Stimulated activated CD4-positive, alpha-beta T cell treated with anti-CD3 and anti-CD28 coated beads, Interleukin-2, amount 100 ng/mL, for 48 hours (primary cell): ENCODE results near the gene VSIG10.
A peak's percentile ranks its signal among the peaks of the same experiment; 100 is the strongest.
"Not testable (repeated sequence)": the region's sequence is repeated elsewhere in the genome, so short reads cannot be mapped to it uniquely, and the experiment has no call there.

ENCODE experiments used
- DNase-seq, 2 donors: peaks; one replicate each; pipeline ENCODE4 v3.0.0-alpha.2; 2020

The VSIG10 gene

DNA sequence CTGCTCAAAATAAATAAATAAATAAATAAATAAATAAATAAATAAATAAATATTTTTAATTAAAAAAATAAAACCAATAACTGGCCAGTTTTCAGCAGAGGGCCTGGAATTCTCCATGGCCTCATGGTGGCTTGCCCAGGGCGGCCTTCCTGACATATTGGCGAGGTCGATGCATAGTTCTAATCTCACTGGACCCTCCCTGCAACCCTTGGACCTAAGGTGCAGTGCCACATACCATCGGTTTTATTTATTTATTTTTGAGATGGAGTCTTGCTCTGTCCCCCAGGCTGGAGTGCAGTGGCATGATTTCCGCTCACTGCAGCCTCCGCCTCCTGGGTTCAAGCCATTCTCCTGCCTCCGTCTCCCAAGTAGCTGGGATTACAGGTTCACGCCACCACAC is 3.9 kb upstream of the VSIG10 start:
- DNase-seq, result no peak

DNA sequence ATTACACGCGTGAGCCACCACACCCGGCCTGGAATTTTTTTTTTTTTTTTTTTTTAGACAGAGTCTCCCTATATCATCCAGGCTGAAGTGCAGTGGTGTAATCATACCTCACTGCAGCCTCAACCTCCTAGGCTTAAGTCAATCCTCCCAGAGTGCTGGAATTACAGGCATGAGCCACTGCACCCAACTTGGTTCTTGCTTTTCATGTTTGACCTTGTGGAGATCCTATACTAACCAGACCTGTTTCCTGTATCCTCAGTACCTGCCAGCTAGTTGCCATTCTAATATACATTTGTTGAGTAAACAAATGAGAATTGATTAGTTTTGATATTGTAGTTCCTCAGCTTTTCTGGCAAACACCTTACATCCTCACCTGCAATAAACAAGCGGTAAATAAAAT is 3.2 kb upstream of the VSIG10 start:
- DNase-seq, result no peak

DNA sequence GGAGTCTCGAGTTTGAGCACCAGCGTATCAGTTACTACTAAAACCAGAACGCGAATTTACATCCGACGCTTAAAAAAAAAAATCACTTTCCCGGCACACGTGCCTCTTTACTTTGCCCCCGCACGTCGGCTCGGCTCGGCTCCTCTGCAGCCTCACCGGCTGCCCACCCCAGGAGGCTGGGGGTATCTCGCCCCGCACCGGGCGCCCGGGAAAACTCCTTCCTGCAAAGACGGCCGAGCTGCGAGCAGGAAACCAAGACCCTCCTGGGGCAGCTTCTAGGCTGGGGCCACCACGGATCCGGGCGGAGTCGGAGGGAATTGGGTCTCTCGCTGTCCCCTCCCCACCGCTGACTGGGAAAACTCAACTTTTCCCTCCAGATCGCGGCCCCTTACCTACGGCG is 610 bp downstream of the VSIG10 start:
- DNase-seq, result peak in 1 of 2 donors; percentile 3

DNA sequence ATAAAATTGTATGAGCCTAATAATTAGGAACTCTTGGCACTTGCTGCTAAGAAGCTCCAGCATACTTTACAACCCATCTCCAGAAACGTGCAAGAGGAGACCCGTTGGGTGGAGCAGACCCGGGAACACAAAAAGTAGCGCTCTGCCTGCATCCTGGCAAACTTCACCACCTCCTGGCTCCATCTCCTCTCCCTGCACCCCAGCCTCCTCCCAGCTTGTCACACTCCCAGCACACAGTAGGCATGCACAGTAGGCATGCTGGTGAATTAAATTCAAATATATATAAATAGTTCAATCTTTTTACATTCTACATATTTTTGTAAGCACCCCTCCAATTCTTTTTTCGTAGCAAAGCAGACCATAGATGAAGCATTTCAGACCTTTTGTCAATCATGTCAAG is 1.2 kb downstream of the VSIG10 start:
- no peak for DNase-seq

DNA sequence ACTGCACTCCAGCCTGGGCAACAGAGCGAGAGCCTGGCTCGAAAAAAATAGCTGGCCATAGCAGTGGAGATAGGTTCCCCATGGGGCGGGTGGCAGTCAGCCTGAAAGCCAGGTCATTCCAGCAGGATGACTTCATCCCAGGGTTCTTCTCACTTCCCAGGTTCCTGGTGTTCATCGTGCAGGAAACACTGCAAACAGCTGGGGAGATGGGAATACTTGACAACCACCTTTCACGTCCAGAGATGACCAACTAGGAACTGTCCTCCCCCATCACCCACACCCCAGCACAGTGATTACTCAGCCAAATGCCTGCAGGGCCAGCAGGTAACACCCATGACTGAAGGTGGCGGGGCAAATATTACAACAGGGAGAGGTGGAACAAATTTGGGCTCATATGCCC is 1.7 kb downstream of the VSIG10 start:
- no peak for DNase-seq

DNA sequence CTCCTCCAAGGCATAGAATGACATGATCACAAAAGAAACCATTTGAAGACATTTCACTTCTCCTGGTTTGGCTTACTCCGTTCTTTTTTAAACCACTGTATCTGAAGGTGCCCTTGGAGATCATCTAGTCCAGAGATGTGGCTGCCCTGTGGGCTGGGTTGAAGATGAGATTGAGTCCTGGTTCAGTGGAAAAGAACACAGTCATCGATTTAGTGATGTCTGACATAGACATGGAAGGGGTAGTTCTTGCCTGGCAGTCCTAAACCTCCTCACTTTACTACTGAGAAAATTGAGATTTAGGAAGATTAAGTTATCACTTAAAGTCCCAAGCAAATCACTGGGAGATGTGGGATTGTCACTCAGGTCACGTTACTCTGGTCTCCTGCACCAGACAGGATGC is 2.8 kb downstream of the VSIG10 start:
- DNase-seq, result no peak

DNA sequence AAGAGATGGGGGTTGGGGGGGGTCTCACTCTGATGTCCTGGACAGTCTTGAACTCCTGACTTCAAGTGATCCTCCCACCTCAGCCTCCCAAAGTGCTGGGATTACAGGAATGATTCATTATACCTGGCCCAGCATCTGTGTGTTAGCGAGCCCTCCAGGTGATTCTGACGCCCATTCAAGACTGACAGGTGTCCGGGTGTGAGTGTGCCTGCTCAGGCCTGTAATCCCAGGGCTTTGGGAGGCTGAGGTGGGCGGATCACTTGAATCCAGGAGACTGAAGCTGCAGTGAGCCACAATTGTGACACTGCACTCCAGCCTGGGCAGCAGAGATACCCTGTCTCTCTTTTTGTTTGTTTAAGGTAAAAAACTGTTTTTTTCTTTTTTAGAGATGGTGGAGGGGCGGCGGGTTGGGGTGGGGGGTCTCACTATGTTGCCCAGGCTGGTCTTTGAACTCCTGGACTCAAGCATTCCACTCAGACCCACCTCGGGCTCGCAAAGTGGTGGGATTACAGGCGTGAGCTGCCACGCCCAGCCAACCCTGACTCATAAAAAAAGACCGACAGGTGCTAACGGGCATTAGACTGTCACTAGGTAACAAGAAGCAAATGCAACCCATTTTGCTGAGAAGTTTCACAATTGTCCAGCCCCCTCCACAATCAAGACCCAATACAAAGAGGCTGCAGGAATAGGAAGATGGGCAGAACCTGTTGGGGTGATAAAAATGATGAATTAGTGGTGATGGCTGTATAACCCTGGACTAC is 4.7 kb downstream of the VSIG10 start:
- no peak for DNase-seq

DNA sequence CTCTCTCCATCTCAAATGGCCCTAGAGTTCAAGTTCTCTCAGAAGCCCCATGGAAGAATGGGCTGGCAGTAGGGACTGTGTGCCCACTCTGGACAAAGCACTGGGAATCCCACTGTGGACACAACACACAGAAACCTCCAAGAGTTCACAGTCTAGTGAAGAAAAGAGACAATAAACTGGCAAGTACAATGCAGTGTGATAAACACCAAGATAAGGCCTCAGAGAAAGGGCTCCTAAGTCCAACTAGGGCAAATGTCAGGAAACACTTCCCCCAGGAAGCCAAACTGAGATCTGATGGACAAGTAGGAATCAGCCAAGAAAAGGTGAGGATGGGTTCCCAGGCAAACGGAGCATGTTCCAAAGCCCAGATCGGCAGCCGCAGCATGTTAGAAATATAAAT is 5.4 kb downstream of the VSIG10 start:
- no peak for DNase-seq

DNA sequence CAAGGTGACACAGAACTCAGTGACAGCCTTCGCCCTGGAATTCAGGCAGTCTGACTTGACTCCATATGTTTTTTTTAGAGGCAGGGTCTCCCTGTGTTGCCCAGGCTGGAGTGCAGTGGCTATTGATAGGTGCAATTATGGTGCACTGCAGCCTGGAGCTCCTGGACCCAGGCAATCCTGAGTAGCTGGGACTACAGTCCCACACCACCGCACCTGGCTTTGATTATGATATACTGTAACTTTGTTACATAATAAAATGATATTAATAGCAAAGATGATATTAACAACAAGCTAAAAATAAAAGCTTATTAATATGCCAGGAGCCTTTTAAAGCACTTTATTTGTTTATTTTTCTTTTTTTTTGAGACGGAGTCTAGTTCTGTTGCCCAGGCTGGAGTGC is 9.8 kb downstream of the VSIG10 start:
- DNase-seq, result no peak

DNA sequence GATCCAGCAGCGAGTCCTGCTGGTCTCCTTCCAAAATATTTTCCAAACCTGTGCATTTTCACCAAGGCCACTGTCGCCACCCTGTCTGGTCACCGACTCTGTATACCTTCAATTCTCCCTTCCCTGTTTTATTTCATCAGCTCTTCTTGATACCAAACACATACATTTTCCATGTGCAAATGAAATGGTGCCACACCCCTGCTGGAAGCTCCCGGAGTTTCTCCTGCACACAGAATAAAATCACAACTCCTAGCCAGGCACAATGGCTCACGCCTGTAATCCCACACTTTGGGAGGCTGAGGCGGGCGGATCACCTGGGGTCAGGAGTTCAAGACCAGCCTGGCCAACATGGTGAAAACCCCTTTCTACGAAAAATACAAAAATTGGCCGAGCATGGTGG is 14.0 kb downstream of the VSIG10 start:
- DNase-seq, result no peak

DNA sequence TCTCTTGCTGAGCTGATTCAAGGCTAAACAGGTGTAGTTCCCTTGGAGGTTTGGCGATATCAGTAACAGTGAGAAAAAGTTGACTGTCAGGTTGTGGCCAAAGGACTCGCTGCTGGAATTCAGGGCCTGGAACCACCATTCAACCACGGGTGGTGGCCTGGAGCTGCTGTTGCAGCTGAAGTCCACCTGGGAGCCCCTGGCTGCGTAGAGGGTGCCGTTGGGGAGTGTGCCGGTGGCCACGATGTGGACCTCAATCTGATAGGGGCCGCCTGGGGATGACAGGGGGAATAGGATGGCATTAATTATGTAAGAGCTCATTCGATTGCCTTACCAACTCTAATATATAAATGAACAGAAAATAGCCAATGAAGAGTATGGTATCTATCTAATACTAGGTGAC is 21.6 kb downstream of the VSIG10 start:
- DNase-seq, result no peak

DNA sequence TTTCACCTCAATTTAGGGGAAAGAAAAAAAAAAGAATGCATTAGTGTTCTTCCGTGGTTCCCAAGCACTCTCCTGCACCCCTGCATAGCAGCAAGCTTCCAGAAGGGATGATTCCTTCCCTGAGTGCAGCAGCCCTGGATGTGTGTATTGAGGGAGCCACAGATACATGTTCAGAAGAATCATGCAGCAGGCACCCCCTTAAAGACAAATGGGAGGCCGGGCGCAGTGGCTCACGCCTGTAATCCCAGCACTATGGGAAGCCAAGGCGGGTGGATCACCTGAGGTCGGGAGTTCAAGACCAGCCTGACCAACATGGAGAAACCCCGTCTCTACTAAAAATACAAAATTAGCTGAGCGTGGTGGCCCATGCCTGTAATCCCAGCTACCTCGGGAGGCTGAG is 22.3 kb downstream of the VSIG10 start:
- DNase-seq, result not testable (repeated sequence)

DNA sequence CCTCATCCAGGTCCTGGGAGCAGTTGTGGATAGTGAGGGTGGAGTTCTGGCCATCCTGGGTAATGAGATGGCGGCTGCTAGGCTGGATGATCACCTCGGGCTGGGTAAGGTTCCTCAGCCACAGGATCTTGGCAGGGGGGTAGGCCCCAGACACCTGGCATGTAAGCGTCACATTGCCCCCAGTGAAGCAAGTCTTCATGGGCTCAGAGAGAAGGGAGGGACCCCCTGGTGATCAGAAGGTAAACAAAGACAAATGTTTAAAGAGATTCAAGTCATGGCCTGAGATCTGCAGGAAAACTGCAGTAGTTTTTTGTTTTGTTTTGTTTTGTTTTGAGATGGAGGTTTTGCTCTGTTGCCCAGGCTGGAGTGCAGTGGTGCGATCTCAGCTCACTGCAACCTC is 30.0 kb downstream of the VSIG10 start:
- DNase-seq, result no peak

DNA sequence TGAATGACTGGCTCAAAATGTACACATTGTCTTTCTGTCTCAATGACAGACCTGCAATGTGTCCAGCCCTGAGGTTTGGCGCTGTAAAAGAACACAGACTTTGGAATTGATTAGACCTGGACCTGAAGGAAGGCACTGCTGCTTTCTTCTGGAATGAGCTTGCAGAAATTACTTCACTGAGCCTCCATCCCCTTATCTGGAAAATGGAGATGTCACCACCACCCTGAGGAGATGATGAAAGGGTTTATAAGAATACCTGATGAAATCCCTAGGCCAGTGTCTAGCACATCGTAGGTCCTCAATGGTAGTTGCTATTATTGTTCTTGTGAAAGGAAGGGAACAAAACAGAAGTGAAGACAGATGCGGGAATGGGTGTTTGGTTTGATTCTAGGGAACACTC is 33.2 kb downstream of the VSIG10 start:
- no peak for DNase-seq

DNA sequence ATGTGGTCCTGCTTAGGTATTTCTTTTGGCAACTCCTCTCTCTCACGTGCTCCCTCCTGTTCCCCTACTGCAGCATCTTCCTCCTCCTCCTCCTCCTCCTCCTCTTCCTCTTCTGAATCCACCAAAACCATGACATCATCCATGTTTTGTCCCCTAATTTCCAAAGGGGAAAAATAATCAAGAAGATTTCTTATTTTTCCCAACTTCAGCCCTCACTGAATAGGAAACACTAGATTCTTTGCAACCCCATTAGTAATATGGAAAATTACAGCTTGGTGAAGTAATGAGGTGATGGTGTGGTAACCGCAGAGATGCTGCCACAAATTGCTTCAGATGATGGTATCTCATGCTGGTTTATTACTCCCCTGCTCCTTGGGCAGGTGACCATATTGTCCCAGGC is 35.4 kb downstream of the VSIG10 start:
- no peak for DNase-seq

DNA sequence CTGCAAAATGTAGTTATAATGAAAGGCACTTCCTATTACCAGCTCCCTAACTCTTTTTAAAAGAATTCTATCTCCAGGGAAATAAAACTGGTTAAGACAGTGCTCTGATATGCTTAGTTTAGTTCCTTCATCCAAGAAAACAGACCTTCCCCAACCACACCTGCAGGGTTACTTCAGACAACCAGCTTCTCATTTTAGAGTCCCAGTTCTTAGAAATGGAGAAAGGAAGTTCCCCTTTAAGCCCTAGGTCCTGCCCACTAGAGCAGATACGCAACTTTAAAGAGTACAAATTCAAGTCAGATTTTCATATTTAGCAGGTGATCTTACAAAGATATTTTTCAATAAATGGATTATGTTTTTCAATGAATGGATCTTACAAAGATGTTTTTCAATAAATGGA is 38.4 kb downstream of the VSIG10 start:
- DNase-seq, result no peak

DNA sequence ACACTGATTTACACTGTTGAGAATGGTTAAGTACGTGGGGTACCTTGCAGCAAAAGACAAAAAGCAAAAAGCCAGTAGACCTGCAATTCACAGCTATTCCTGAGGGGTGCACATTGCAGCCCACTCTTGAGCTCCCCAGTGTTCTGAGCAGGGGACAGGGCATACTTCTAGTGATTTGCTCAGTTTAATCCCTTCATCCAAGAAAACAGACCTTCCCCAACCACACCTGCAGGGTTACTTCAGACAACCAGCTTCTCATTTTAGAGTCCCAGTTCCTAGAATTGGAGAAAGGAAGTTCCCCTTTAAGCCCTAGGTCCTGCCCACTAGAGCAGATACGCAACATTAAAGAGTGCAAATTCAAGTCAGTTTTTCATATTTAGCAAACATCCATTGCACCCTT is 39.2 kb downstream of the VSIG10 start:
- no peak for DNase-seq

DNA sequence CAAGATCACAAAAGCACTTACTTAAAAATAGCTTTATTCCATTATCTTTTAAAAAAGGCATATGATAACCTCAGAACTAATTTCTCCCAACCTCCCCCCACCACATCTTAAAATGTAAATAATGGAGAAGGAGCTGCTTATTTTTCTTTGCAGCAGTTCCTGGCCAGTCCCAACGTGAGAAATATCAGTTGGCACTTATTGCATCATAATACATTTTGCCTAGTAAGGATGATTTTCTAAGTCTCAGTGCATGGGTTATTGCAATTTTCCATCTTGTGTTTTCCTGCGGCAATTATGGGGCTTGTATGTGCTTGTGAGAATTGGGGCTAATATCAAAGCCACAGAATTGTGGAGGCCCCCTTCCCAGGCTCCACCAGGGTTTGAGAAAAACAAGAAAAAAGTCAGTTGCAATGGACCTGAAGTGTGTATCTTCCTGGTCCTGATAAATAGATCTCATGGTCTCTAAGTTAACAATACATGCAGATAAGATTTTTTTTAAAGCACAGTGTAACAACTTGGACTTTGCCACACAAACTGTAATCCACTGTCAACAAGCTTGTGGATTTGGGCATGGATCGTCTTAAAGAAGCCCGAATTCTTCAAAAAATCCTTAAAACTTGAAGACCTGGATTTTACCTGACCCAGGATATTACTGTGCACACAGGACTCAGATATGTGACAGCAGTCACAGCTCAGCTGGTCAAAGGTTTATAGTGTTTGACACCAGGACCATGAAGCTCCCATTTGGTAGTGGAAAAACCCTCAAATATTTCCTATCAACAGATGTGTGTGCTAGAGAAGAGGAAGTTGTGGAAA is 40.0 kb downstream of the VSIG10 start:
- no peak for DNase-seq

DNA sequence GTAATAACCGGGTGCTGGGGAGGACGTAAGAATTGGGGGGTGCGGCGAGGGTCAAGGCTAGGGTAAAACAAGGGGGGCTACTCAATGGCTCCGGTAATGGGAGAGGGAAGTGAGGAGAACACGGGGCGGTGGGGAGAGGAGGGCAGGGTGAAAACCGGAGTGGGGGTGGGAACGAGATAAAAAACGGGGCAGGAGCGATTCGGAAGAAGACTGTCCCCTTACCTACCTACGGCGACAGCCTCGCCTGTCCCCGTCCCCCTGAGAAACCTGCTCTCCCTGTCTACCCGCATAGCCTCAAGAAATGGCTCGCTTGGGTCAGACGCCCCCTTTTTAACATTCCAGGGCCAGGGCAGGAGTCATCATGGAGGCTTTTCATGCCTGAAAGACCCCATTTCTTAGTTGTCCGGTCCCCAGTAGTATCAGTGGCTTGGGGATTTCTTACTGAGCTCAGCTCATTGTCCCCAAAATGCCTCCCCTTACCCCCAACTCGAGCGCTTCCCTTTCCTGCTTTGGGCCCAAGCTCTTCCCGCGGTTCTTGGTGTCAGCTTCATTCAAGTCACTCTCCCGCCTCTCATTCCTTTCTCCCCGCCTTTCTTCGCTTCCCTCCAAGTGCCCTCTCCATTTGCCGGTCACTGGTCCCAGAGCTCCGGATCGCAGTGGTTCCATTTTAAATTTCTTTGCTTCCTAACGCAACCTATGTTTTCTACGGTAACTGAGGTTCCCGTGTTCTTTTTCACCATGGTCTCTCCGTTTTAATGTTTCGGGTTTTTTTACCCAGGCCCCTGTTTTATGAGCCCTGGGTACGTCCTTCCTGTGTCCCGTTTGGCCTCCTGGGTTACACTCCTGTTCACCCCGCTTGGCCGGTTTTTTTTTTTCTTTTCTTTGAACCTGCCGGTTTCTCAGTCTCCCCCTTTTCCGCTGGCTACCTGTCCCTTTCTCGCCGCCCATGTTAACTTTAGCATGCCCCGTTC is 41.7 kb downstream of the VSIG10 start:
- no peak for DNase-seq

DNA sequence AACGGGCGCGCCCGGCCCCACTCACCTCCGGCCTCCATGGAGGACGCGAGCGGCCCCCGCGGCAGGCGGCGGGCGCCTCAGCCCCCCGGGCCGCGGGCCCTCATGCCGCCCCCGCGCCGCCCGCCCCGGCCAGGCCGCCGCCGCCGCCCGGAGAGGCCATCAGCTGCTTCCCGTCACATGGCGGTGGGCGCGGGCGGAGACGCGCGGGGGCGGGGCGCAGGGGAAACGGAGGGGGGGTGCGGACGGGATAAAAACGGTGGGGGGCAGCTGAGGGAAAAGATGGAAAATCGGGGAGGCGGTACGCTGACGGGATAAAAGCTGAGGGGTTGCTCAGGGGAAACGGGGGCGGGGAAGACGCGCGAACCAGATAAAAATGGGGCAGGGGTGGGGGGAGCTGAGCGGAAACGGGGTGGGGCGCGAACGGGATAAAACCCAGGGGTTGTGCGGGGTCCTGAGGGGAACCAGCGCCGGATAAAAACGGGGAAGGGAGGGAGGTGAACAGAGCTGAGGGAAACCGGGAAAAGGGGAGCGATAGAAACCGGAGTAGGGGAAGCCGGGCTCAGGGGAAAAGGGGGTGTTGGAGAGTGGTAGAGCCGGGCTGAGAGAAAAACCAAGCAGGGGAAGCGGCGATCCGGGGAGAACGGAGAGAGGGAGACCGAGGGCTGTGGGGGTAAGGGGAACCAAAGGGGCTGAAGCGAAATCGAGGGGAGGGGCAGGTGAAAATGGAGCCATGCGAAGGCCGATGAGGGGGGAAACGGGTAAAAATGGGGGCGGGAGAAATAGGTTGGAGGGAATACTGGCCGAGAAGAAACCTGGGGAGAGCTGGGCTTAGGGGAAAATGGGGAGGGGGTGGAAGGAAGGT is 42.6 kb downstream of the VSIG10 start, which contains the start of gene WSB2:
Gene WSB2, minus strand, starts transcription at position 169 of the 862 bp plus-strand sequence. Its CDS starts 131 bp downstream, at position 38.
- DNase-seq, result peak; percentile 49 to 57

DNA sequence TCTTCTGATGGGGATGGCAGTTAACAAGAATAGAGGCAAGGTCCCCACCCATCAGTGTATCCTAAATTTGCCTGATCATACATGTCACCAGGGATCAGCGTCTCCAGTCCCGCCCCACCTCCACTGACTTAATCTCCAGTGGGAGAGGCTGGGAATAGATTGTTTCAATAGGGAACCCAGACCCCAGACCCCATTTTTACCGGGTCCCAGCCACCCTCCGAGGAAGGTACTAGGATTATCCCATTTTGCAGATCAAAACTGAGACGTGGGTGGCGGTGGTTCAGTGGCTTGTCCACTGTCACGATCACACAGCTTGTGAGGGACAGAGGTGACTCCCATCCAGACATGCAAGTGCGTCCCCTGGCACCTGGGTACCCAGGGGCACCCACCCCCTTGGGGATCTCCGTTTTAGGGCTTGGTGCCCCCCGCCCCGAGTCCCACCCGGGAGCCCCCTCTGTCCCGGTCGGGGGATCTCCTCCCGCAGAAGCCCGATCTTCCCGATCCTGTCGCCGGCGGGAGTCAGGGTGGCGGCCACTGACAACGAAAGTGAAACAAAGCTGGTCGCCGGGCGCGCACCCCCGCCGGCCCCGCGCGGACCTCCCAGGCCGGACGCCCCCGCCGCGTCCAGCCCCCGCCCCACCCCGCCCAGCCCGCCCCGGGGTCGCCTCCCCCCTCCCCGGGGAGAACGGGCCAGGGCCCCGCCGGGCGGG is 43.4 kb downstream of the VSIG10 start:
- DNase-seq, result peak in 1 of 2 donors; percentile 36
